OCI-LY1 (cell line): ENCODE measurements around the gene MAP3K3.

Source experiments
- H2AFZ ChIP-seq: fragments of 200-600 bp; sonication (generic), shearing (Covaris generic); 2 replicates; pipeline ENCODE4 v1.6.0; 2014; ENCODE audit warnings: antibody characterized with exemption, mild to moderate bottlenecking, low read length
- H3F3A ChIP-seq: fragments of 200-600 bp; sonication (generic), shearing (Covaris generic); 2 replicates; pipeline ENCODE4 v1.6.0; 2014; ENCODE audit warnings: mild to moderate bottlenecking, antibody characterized with exemption, low read length, moderate library complexity; ENCODE audit not compliant: insufficient read depth
- H3K27ac ChIP-seq: fragments of 200-600 bp; sonication (generic); 2 replicates; pipeline ENCODE4 v1.5.1; 2014; ENCODE audit warnings: low read length, mixed run types, mild to moderate bottlenecking, low read depth; ENCODE audit not compliant: poor library complexity, severe bottlenecking
- H3K27me3 ChIP-seq: fragments of 200-600 bp; sonication (generic); 2 replicates; pipeline ENCODE4 v1.6.0; 2014; ENCODE audit warnings: antibody characterized with exemption, mild to moderate bottlenecking, low read length, moderate library complexity; ENCODE audit not compliant: insufficient read depth
- H3K36me3 ChIP-seq: fragments of 200-600 bp; sonication (generic); 2 replicates; pipeline ENCODE4 v1.6.1; 2014; ENCODE audit warnings: mild to moderate bottlenecking, antibody characterized with exemption, low read length, moderate library complexity, mixed read lengths; ENCODE audit not compliant: insufficient read depth
- H3K4me1 ChIP-seq: fragments of 200-600 bp; sonication (generic); 2 replicates; pipeline ENCODE4 v1.5.1; 2014; ENCODE audit warnings: mild to moderate bottlenecking, low read length, moderate library complexity; ENCODE audit not compliant: insufficient read depth, severe bottlenecking
- H3K4me2 ChIP-seq: fragments of 200-600 bp; sonication (generic), shearing (Covaris generic); 2 replicates; pipeline ENCODE4 v1.6.1; 2014; ENCODE audit warnings: low read length
- H3K4me3 ChIP-seq: fragments of 200-600 bp; sonication (generic); 2 replicates; pipeline ENCODE4 v1.5.1; 2014; ENCODE audit warnings: low read length, low read depth, mild to moderate bottlenecking, mixed read lengths; ENCODE audit not compliant: poor library complexity, severe bottlenecking
- H3K79me2 ChIP-seq: fragments of 200-600 bp; shearing (Covaris generic); 2 replicates; pipeline ENCODE4 v1.6.1; 2016; ENCODE audit warnings: mixed run types, low read length, mixed read lengths; ENCODE audit not compliant: insufficient read depth
- H3K9ac ChIP-seq: fragments of 200-600 bp; sonication (generic), shearing (Covaris generic); 2 replicates; pipeline ENCODE4 v1.6.1; 2014; ENCODE audit warnings: mild to moderate bottlenecking, low read length, mixed read lengths
- H3K9me2 ChIP-seq: fragments of 200-600 bp; sonication (generic), shearing (Covaris generic); 2 replicates; pipeline ENCODE4 v1.6.1; 2014; ENCODE audit warnings: low read depth, mild to moderate bottlenecking, low read length, mixed read lengths
- H3K9me3 ChIP-seq: fragments of 200-600 bp; shearing (Covaris generic); 2 replicates; pipeline ENCODE4 v1.6.1; 2014; ENCODE audit warnings: low read length, mixed read lengths
- H4K20me1 ChIP-seq: fragments of 200-600 bp; sonication (generic), shearing (Covaris generic); 2 replicates; pipeline ENCODE4 v1.6.0; 2016; ENCODE audit warnings: mild to moderate bottlenecking, low read length; ENCODE audit not compliant: insufficient read depth
- CTCF ChIP-seq: fragments of 200-600 bp; sonication (generic), shearing (Covaris generic); IDR thresholded peaks from 2 replicates; pipeline ENCODE4 v1.5.1; 2017; ENCODE audit warnings: mild to moderate bottlenecking, antibody characterized with exemption, low read length, moderate library complexity, mixed read lengths
- EZH2 ChIP-seq: fragments of 200-600 bp; sonication (generic), shearing (Covaris generic); IDR thresholded peaks from 2 replicates; pipeline ENCODE4 v1.8.0; 2017; ENCODE audit warnings: borderline replicate concordance, mixed run types, mild to moderate bottlenecking, antibody characterized with exemption, low read length, moderate library complexity, mixed read lengths

MAP3K3 gene

GRCh38 chr17:63675607-63676546 lies 53.7 kb downstream of the MAP3K3 start:
- no peak overlapping the region for H3K4me3 ChIP-seq
- H3K4me2 ChIP-seq: no peak overlapping the region
- H3K9me3 ChIP-seq: no peaks in the 10 kb centered on the region
- H2AFZ ChIP-seq: no peak overlapping the region
- H3K9ac ChIP-seq: no peak overlapping the region
- TF ChIP-seq CTCF (no peak), EZH2 (no peak)
- peaks cover 8% of the 10 kb centered on the region; the same call in 1 of the 2 replicates for H3K36me3 ChIP-seq
- no peaks in the 10 kb centered on the region for H3K9me2 ChIP-seq
- no peaks in the 10 kb centered on the region for H3K27me3 ChIP-seq
- H3F3A ChIP-seq: no peaks in the 10 kb centered on the region
- no peaks in the 10 kb centered on the region for H3K79me2 ChIP-seq
- no peak overlapping the region for H3K27ac ChIP-seq
- no peaks in the 10 kb centered on the region for H3K4me1 ChIP-seq
- no peaks in the 10 kb centered on the region for H4K20me1 ChIP-seq

- H3K4me3 ChIP-seq: no peak overlapping the region
- no peaks in the 10 kb centered on the region for H3K9me3 ChIP-seq
- no peaks in the 10 kb centered on the region for H3K27me3 ChIP-seq
- H3K79me2 ChIP-seq: no peaks in the 10 kb centered on the region
- peaks cover 10% of the 10 kb centered on the region for H3K36me3 ChIP-seq
- no peaks in the 10 kb centered on the region for H3K9me2 ChIP-seq
- no peak overlapping the region for H2AFZ ChIP-seq
- H3K4me2 ChIP-seq: no peak overlapping the region
- H3K9ac ChIP-seq: no peak overlapping the region
- no peaks in the 10 kb centered on the region for H3K4me1 ChIP-seq
- no peak for TF ChIP-seq EZH2
- no peak for TF ChIP-seq CTCF
- H3F3A ChIP-seq: no peaks in the 10 kb centered on the region
- no peak overlapping the region for H3K27ac ChIP-seq
- H4K20me1 ChIP-seq: no peaks in the 10 kb centered on the region
Measured at GRCh38 chr17:63676584-63676983, 54.4 kb downstream of the MAP3K3 start.

- H3K4me1 ChIP-seq: no peaks in the 10 kb centered on the region
- no peak overlapping the region for H3K9ac ChIP-seq
- no peak overlapping the region for H3K27ac ChIP-seq
- peaks cover 31% of the 10 kb centered on the region for H3K36me3 ChIP-seq
- 0 out of 2 replicates have a peak, but pooled peaks cover 9% of the 10 kb centered on the region for H3K9me3 ChIP-seq
- H3K9me2 ChIP-seq: no peaks in the 10 kb centered on the region
- H3F3A ChIP-seq: no peaks in the 10 kb centered on the region
- no peak overlapping the region for H2AFZ ChIP-seq
- H3K79me2 ChIP-seq: no peaks in the 10 kb centered on the region
- TF ChIP-seq CTCF (peak; percentile 32; the same call in 1 of the 2 replicates), EZH2 (no peak)
- no peaks in the 10 kb centered on the region for H4K20me1 ChIP-seq
- H3K27me3 ChIP-seq: no peaks in the 10 kb centered on the region
- H3K4me3 ChIP-seq: no peak overlapping the region
- no peak overlapping the region for H3K4me2 ChIP-seq
Measured at GRCh38 chr17:63679214-63679613, 57.0 kb downstream of the MAP3K3 start.
